ENCODE data around the gene CHCHD6.
A peak's percentile ranks its signal among the peaks of the same experiment; 100 is the strongest.

Gene CHCHD6

DNA sequence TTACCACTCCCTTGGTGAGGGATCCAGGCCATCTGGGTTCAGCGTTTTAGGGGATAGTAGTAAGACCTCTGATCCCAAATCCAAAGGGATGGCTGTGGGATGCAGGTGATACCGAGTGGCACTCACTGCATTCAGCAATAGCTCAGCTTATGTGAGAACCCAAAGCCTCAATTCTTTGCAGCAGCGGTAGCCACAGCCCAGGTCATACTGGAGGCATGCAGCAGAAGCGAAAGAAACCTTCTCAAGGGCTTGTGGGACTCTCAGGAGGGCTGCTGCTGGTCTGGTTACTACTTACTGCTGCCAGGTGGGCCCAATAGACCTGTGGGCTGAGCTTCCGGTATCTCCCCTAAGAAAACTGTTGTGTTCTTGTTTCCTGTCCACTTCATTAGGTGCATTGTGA is 38.0 kb downstream of the CHCHD6 start:
- no peak for DNase-seq (ENCODE audit: low read depth in 2 of 2, low spot score in 1 of 2)

DNA sequence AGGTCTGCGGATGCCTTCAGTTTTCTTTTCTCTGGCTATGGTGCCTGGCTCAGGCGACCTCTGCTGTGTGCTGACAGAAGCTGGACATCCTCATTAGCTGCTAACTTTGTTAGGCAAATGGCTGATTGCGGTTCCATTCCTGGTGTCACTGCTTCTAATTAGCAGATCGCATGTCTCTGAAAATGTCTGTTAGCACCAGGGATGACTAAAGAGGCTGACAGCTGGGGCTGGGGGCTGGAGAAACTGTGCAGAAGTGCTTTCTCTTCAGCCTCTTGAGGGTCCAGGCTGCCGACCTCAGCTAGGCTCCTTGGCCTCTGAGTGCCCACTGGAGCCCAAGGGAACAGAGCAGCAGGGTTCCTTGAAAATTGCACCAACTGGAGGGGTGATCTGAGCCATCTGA is 39.3 kb downstream of the CHCHD6 start:
- DNase-seq (ENCODE audit: low read depth in 2 of 2, low spot score in 1 of 2) = no peak

DNA sequence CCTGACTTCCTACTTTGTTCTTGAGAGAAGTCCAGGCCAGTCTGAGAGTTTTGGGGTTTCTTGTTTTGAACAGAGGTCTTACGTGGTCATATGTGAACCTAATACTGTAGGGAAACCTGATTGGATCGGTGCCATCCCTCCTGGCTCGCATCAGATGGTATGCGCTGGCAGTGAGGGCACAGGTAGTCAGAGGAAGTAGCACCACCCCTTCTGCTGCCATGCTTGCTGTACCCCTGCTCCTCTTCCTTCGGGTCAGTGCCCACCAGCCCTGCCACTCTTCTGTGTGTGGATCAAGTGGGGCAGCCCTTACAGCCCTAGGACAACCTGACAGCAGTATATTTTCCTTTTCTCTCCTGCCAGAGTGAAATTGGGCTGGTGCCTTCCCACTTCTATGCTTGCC is 39.7 kb downstream of the CHCHD6 start:
- no peak for DNase-seq (ENCODE audit: low read depth in 2 of 2, low spot score in 1 of 2)

- no peak for DNase-seq (ENCODE audit: low read depth in 2 of 2, low spot score in 1 of 2)
Observed at GRCh38 chr3:126745760-126746394, 41.8 kb downstream of the CHCHD6 start.

GRCh38 chr3:126746395-126747177 is 42.5 kb downstream of the CHCHD6 start:
- no peak for DNase-seq (ENCODE audit: low read depth in 2 of 2, low spot score in 1 of 2)

DNA sequence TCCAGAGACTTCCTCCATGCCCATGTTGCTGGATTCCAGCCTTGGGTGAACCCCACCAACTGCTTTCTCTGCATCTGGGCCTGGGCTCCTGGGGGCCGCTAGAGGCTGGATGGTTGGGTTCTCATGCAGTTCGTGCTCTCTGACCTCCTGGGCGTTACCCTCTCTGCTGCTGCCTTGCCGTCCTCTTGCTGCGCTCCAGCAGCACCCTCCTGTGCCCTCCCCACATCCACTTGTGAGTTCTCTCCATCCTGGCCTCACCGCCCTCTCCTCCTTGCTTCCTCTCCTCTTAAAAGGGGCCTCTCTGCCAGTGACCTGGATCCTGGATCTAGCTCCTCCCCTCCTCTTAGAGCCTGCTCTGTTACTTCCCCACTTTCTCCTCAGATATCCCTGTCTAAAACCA is 43.7 kb downstream of the CHCHD6 start:
- no peak for DNase-seq (ENCODE audit: low read depth in 2 of 2, low spot score in 1 of 2)

DNA sequence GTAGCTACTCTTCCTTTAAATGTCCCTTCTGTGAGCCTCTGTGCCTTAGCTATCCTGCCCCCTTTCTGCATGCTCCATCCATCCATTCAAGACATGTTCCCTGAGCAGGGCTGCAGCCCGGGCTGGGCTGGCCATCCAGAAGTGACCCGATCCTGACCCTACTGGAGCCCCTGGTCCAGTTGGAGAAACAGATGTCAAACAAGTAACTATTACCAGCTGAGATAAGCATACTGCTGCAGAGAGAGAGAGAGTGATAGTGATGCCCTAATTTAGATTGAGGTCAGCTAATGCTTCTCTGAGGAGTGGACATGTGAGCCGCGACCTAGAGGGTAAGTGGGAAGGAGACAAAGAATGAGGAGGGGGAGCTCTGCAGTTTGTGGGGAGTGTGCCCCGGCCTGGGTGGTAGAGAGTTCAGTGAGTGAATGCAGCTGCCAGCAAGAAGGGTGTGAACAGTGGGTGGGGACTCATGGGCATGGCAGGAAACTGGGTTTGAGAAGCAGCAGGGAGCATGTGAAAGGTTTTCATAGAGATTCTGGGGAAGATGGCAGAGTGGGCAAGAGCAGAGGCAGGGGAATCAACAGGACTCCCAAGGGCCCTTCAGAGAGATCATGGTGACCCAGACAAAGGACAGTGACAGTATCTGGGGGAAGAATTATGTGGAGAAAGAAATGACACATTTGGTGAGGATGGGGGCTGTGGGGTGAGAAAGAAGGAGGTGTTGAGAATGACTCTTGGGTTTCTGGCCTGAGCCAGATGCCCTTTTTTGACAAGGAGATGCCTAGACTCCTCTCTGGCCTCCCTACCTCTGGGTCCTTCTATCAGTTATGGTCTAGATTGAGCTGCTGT is 44.9 kb downstream of the CHCHD6 start:
- no peak for DNase-seq (ENCODE audit: low read depth in 2 of 2, low spot score in 1 of 2)

- no peak for DNase-seq (ENCODE audit: low read depth in 2 of 2, low spot score in 1 of 2)
Observed at GRCh38 chr3:126749547-126749875, 45.5 kb downstream of the CHCHD6 start.

GRCh38 chr3:126749931-126750755 is 46.1 kb downstream of the CHCHD6 start:
- no peak for DNase-seq (ENCODE audit: low read depth in 2 of 2, low spot score in 1 of 2)

GRCh38 chr3:126750756-126751121 is 46.7 kb downstream of the CHCHD6 start:
- DNase-seq (ENCODE audit: low read depth in 2 of 2, low spot score in 1 of 2) = no peak

GRCh38 chr3:126751611-126752302 is 47.7 kb downstream of the CHCHD6 start:
- no peak for DNase-seq (ENCODE audit: low read depth in 2 of 2, low spot score in 1 of 2)

DNA sequence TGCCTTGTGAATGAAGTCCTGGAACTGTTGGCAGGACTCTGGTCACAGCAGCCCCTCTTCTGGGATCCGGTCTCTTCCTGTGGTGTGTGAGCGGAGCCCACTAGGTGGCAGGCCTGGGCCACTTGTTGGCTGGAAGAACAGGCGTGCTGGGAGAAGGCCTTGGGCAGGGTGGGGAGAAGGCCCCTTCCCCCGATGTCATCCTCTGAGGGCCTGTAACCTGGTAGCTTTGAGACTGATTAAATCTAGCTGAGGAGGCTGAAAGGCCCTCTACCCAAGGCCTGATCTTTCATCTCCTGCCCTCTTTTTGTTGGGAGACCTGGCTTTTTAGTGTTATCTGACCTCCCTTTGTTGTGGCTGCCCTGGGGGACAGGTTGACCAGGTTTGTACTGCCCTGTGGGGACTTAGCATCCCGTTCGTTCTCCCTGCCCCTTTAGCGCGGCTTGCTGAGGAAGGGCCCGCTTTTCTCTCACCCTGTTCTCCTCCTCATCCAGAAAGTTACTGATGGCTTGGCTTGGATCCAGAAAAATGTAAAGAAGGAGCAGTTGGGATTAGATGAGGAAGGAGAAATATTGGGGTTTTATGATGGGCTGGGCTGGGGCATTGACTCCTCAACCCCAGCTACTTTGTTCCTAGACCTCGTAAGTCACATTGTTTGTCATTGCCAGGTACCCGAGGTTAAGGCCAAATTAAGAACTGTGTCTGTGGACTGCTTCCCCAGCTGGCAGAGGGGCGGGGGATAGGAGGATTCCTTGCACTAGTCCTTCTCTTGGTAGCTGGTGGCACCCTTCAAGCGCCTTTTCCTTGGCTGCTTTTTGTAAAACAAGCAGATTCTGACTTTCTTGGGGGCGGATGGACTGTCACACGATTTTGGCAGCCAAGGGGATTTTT is 48.5 kb downstream of the CHCHD6 start:
- peak in 1 of 2 donors; percentile 5 for DNase-seq (ENCODE audit: low read depth in 2 of 2, low spot score in 1 of 2)

- DNase-seq (ENCODE audit: low read depth in 2 of 2, low spot score in 1 of 2) = no peak
Observed at GRCh38 chr3:126753191-126754160, 49.4 kb downstream of the CHCHD6 start.

DNA sequence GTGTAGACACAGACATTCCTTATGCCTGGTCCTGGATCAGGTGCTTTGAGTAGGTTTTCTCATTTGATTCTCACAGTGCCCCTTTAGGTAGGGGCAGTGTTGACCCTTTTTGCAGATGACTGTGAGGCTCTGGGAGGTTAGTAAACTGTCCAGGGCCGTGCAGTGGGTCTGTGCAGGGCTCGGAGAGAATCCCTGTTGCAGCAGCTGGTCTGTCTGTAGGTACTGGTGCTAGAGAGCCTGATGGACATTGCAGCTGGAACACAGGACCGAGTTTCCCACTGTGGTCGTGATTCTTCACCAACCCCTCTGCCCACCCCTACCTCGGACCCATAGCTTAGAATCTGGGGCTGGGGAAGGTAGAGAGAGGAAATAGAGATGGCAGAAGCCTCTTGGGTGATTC is 51.8 kb downstream of the CHCHD6 start:
- DNase-seq (ENCODE audit: low read depth in 2 of 2, low spot score in 1 of 2) = no peak

DNA sequence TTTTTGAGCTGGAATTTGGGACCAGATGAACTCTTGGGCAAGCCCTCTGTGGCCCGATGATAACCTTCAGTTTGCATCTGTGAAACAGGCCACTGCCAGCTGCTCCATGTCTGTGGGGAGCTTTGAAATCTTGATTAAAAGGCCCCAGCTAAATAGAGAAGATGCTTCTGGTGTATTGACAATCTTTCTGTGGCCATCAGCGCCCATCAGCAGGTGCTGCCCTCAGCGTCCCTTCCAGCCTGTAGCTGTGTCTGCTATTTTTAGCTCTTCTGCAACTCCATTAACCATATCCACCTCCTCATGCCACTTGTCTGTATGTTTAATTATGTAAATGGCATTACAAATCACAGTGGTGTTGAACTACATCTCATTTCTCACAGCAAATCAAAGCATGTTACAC is 54.0 kb downstream of the CHCHD6 start:
- no peak for DNase-seq (ENCODE audit: low read depth in 2 of 2, low spot score in 1 of 2)

DNA sequence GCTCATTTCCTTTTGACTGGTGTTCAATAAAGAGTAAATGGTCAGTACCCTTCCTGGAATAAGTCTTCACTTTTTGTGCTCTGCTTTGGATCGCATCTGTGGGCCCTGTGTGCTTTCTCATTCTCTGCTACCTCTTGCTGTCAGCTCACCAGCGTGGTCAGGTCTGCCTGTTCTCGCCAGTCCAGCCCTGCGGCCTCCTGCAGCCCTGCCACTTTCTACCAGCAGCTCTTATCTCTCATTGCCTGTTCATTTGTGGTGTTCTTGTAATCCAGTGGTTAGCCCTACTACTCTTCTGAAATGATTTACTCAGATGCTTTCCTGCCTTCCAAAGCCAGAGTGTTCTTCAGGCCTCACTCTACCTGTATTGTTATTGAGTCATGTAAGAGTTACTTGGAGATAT is 54.8 kb downstream of the CHCHD6 start:
- no peak for DNase-seq (ENCODE audit: low read depth in 2 of 2, low spot score in 1 of 2)

DNA sequence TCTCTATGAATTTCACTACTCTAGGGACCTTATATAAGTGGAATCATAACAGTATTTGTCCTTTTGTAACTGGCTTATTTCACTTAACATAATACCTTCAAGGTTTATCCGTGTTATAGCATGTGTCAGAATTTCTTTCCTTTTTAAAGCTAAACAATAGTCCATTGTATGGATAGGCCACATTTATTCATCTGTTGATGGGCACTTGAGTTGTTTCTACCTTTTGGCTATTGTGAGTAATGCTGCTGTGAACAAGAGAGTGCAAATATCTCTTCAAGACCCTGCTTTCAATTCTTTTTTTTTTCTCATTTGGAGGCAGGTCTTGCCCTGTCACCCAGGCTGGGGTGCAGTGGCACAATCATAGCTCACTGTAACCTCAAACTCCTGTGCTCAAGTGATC is 56.5 kb downstream of the CHCHD6 start:
- no peak for DNase-seq (ENCODE audit: low read depth in 2 of 2, low spot score in 1 of 2)

GRCh38 chr3:126763035-126763434 is 59.0 kb downstream of the CHCHD6 start:
- no peak for DNase-seq (ENCODE audit: low read depth in 2 of 2, low spot score in 1 of 2)
